HG02798 (cell line): Measurements from ENCODE around the gene STK10.

ENCODE experiments used
- ATAC-seq: cut with Tn5 transposase; IDR thresholded peaks from one replicate; pipeline ENCODE4 v1.9.1; 2021; ENCODE audit warnings: mild to moderate bottlenecking; ENCODE audit not compliant: unreplicated experiment, poor library complexity

Gene STK10

DNA sequence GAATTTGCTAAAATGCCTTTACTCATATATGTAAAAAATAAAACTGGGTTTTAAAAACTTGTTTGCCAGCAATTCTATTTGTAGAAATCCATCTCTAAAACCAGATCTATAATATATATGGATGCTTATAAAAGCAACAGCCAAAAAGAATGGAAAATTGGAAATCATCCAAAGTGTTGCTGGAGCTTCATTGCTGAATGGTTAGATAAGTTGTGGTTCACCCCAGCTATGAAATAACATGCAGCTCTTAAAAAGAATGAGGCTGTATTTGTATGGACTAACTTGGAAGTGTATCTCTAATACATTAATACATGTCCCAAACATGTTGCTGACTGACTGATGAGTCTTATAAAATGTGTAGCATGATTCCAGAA, 76.2 kb downstream of the STK10 start:
- no peak for ATAC-seq

DNA sequence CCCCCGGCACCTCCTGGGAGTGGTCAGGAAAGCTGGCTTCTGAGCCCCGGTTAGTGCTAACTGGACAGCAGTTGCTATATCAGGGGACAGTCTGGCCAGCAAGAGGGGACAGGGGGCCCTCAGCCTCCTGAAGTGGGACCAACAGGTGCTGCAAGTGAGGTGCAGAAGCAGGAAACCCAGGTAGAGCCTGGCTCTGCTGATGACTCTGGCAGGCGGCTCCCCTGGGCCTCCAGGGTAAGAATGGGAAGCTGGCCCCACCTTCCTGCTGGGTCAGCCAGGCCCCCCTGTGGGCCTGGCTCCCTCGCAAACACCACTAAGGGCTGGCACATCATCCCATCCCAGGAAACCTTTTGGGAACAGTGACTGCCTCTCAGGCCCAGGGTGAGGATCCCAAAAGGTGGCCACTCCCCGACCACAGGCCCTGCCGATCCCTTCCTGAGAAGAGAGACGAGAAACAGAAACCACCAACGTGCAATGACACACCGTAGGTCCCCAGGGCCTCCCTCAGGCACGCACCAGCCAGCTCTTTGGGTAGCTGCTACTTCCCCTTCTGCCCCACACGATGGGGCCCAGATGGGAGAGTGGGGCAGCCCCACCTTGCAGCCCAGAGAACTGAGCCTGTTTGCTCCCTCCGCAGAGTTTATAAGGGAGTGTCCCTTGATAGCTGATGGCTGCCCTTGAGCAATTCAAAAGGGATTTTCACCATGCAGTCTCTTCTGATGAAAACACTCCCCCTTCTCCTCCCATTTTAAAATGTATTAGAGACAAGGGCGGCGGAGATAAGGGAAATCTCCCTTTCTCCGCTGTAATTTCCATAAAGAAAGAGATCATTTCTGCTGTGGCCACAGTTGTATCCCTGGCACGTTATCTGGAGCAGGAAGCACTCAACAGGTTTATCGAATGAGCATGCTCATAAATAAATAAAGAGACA, 76.8 kb downstream of the STK10 start:
- ATAC-seq = peak; percentile 87

DNA sequence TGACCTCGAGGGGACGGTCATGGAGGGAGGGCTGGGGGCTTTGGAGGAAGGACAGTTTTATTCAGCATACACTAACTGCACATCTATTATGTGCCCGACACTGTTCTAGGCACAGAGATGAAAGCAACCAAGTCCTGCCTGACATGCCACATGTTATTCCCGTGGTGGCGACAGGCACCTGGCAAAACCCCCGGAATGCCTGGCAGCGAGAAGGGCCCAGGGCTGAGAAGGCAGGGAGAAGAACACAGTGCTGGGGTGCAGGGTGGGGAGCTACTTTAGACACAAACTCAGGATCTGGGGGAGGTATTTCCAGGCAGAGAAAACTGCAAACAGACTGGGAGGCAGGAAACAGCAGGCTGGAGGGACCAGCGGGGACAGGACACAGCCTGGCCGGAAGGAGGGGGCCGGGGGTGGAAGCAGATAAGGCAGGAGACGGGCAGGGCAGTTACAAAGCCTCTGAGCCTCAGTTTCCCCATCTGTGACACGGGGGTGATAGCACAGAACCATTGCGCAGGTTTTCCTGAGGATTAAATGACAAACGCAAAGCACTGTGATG, 77.7 kb downstream of the STK10 start:
- no peak for ATAC-seq

DNA sequence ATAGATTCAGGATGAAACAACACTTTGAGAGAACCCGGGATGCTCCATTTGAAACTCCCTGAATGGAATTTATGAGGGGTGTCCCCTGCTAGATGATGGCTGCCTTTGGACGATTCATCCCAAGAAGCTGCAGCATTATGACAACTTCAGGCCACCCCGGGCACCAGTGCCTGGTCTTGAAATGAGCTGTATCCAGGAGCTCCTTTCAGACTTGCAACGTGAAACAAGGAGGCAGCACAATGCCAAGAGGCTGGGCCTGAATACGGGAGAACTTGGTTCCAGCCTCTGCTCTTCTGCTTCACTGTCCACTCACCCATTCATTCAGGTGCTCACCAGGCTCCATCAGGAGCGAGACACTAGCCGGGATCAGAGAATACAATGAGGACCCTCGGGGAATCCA, 78.3 kb downstream of the STK10 start:
- no peak for ATAC-seq

DNA sequence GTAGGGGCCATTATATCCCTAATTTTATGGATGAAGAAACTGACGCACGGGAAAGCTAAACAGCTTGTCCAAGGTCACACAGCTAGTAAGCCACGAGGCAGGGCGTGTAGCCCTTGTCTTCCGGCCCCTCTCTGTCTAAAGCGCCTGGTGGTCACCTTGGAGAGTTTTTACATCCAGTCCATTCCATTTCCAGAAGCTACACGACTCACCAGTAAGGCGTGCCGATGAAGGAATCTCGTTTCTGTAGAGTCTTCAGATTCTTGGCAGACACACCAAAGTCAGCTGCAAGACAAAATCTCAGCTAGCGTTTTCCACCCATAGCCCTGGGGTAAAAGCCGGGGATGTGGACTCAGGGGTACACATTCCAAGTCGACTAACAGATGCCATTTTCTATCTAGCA, 80.5 kb downstream of the STK10 start:
- ATAC-seq = no peak

DNA sequence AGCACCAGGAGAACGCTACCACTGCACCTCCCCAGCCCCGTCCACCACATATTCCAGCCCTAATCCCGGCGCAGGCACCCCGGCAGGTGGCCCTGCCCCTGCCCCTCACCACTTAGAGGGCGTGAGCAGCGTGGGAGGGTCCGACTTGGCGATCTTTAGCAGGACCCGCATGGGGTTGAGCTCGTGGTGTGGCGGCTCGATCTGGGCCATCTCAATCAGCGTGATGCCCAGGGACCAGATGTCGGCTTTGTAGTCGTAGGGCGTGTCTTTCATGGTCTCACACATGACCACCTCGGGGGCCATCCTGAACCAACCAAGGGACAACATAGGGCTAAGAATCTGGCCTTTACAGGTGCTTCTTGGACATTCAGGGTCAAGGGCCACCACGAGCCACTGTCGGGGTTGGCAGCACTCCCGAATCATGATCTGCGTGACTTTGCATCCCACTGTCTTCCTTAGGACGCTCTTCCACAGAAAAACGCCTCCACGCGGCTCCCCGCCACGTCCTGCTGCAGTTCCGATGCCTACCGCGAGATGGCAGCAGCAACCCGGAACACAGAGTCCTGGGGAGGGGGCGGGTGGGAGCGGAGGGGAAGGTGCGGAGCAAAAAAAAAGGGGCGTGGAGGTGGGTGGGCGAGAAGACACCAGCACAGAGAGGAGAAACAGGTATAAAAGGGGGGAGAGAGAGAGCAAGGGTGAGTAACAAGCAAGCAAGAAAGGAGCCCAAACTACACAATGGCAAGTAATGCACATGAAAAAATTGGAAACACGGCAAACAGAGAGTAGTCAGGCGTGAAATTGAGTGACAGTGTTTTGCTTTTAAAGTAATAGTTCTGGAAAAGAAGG, 81.3 kb downstream of the STK10 start:
- ATAC-seq = no peak

DNA sequence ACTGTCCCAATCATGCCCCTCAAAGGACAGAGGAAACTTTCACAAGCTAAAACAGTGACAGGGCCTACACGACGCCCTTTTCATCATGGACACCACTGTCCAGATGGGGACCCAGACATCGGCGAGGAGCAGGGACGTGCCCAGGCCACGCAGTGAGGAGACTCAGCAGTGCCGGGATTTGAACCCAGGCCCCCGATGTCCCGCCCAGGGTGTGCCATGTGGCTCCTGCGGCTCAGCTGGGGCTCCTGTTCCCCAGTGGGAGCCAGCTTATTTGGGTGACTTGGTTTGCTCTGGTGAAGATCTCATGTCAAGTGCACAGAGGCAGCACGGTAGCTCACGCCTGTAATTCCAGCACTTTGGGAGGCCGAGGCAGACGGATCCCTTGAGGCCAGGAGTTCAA, 82.2 kb downstream of the STK10 start:
- ATAC-seq = no peak

DNA sequence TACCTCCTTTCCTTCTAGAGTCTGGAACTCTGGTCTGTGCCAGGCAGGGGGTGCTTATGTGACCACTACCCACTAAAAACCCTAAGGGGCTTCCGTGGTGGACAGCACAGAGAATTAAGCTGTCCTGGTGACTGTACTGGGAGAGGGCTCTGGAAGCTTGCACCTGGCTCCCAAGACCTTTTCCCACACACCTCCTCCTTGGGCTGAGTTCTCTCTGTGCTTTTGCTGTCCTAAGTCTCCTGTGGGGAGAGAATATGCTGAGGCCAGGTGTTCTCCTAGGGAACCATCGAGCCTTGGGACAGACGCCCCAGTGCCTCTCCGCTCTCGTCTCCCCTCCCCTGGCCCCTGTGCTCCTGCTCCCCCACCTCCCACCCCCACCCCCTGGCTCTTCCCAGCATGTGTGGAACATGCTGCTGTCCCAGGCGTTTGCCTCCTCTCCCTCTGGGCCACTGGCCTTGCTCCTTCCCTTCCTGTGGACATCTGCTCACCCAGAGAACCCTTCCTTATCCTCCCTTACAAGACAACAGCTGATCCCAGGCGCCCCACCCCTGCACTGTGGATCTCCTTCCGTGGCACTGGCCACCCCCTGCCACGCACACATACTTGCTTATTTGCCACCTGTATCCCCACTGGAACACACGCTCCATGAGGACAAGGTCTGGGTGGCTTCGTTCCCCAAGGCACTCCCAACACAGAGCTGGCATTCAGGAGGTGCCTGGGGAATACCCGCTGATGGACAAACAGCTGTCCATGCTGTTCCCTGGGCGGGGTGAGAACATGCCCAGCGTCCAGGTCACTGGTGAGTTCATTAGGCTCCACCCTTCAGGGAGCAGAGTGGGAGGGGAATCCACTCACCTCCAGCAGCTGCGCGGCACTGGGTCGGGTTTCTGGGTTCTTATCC, 83.0 kb downstream of the STK10 start:
- no peak for ATAC-seq

DNA sequence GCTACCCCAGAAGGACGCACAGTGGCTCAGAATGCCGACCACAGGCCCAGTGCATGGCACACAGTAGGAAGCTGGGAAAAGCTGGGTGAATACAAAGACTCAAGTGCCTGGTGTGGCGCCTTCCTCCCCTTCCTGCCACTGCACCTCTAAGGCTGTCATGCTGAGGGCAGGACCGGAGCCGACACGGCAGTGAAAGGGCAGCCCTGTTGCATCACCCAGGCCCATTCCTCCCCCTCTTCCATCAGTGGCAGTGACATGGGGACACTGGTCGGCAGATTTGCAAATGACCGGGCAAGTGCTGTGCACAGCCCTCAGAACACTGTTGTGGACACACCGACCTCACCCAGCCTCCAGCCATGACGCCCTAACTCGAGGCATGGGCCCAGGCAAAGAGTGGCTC, 84.0 kb downstream of the STK10 start:
- no peak for ATAC-seq

DNA sequence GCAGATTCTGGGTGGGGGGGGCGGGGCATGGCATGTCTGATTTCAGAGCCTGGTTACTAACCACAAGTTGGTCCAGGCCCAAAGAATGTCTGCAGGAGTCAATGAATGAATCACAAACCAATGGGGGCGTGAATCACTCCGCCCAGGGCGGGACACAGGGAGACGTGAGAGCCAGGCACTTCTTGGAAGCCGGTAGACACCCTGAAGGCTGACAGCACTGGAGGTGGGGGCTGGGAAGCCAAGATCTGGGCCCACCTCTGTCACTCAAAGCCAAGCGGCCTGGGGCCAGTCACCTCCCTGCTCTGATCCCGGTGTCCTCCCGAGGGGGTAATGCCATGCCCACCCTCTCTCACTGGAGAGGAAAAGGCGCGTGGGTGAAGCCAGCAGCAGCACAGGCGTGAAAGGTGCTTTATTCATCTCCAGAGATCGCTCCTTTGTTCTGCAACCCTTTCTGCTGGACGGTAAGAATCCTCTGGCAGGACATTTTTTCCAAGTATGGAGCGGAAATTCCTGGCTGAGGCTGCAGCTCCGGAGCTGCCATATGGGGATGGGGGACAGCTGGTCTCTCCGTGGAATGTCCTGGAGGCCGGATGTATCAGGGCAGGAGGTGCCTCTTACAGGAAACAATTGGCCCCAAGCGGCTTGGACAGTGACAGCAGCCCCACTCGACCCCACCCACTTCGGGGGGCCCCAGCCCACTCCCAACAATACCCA, 85.0 kb downstream of the STK10 start:
- no peak for ATAC-seq

DNA sequence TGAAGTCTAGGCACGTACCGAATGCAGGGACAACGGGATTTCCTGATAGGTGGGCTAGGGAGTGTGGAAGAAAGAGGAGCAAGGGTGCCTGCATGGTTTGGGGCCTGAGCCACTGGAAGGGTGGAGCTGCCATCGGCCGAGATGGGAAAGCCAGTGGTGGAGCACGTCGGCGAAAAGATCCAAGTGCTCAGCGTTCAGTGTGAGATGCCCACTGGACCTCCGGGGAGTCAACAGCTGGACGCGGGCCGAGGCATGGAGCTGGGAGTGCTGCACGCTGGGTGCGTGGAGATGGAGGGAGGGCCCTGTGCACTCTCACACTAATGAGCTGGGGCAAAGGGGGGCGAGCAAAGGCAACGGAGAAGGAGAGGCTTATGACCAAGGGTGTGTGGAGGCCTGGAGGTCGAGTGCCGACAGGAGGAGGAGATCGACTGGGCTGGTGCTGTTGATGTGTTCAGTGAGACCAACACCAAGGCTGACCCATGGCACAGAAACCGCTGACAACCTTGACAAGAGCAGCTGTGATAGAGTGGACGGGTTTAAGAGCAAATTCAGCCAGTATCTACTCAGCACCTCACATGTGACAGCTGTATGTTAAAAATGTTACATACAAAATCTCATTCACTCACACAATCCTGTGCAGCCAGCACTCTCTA, 85.7 kb downstream of the STK10 start:
- ATAC-seq = no peak

DNA sequence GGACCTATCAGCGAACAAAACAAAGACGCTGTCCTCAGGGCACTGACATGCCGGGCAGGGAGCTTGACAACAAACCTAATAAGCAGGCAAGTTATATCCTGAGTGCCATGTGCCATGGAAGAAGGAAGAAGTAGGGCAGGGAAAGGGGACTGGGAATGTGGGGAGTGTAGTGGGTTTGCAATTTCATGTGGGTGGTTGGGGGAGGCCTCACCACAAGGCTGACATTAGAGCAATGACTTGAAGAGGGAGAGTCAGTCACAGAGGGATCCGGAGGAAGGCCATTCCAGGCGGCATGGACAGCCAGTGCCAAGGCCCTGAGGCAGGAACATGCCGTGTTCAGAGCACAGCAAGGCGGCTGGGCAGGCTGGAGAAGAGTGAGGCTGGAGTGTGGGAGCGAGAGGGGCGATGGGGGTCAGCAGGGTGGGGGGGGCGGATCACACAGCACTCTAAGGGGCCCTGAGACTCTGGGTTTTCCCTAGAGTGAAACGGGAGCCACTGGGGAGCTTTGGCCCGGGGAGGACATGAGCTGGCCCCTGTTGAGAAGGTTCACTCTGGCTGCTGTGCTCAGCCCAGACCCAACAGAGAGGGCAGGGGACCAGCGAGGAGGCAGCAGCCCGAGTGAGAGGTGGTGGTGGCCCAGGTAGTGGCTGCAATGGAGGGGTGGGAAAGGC, 86.3 kb downstream of the STK10 start:
- no peak for ATAC-seq

DNA sequence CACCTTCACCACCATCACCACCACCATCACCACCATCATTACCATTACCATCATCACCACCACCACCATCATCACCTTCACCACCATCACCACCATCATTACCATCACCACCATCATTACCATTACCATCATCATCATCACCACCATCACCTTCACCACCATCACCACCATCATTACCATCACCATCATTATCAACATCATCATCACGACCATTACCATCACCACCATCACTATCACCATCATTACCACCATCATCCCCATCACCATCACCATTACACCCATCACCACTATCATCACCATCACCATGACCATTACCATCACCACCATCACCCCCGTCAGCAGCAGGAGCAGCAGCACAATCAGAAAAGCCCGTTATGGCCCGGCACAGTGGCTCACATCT, 89.1 kb downstream of the STK10 start:
- ATAC-seq = no peak

DNA sequence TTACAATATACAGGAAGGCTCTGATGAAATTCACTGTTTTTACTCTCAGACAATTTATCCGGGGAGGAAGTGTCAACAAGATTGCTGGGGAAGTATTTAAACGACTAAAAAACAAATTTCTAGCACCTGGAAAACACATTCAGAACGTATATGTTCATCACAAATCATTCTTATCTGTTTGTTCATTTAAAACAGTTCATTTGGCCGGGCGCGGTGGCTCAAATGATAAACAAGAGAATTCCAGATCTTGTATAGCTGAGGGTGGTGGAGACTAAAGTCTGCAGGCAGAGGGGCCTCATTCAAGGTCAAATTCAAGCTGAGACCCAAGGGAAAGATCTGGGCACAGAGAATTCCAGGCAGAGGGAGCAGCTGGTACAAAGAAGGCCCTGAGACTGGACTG, 90.0 kb downstream of the STK10 start:
- ATAC-seq = no peak

DNA sequence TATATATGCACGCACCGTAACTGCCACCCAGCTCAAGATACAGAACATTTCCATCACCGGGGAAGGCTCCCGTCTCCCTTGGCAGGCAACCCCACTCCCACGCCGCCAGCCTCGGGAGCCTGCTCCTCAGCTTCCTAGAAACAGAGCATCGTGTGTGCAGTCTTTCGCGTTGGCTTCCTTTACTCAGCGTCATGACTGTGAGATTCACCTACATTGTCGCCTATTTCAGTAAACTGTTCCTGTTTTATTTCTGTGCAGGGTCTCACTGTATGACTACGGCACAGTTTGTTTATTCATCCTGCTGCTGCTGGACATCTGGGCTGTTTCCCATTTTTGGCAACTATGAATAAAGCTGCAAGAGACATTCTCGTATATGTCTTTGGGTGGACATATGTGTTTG, 90.7 kb downstream of the STK10 start:
- no peak for ATAC-seq

DNA sequence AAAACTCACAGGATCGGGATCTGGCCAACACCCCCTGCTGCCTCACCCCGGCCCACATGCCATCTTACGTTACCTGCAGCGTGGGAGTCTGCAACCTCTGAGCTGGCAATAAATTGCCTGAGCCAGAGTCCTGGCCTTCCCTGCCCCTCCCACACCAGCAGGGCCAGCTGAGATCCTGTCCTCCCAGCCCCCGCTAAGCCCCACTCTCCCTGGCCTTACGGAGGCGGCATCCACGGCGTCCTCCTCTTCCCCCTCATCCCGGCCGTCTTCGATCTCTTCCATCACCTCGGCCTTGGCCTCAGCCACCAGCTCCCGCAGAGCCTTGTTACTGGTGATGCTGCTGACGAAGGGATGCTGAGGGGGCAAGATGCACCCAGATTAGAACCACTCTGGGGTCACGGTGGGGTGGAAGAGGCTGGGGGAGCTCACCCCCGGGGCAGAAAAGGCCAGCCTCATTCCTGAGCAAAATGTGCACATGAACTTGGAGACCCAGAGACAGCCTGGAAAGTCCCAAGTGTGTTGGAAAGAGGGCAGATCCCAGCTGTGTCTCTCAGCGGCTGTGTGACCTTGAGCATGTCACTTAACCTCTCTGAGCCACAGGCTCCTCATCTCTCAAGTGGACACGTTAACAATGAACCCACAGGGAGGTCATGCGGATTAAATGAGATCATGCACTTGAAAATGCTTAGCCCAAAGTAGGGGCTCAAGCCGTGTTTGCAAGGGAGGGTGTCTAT, 91.7 kb downstream of the STK10 start:
- no peak for ATAC-seq

DNA sequence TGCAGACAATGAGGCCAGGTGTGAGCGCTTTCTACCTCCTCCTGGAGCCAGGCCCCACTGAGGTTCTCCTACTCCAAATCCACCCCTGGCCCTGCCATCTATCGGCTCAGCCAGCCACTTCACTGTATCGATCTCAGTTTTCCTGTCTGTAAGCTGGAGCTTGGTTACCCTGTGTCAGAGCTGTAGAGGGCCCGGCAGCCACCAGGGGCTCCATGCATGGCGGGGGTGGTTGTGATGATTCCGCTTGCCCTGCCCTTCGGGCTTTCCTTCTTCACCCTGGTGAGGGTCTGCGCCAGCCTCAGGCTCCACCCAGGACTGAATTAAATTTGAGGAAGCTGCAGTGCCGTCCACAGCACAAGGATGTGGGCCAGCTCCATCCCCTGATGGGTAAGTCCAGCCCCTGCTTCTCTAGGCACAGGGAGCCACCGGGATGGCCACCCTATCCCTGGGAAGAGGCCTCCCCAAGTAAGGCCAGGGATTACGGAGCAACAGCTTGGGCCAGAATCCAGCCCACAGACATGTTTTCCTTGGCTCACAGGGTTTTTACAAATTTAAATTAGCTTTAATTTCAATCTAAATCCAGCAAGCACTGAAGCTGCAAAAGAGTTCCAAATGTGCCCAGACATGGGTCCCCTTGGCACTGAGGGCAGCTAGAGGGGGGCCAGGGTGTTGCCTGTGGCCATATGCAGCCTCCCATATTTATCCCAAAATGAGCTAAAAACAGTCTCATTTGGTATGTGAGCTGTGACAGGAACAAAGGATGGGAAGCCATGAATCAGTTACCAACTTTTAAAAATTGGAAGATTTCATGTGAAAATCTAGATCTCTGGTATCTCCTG, 92.4 kb downstream of the STK10 start:
- ATAC-seq = no peak
